ENCODE measurements around the gene ADCY6. TPM values are rescaled to one million over a fixed set of nuclear protein-coding genes. Genes with fewer than 3 reads are reported as not detected.

The ADCY6 gene
- total and polyA plus RNA-seq, 8 donors, result 12.9 to 53.4 (median 21.6) TPM

GRCh38 chr12:48750215-48750614 is 38.7 kb downstream of the ADCY6 start:
- no peak for FAIRE-seq
- intact Hi-C loops (cut with DNase I), result loop anchor here in 1 of 3 donors (5.0 kb wide), 1 partner anchor 47 kb away; no protein-coding TSS in a partner anchor

GRCh38 chr12:48744251-48745008 is 44.5 kb downstream of the ADCY6 start:
- no peaks in the 10 kb centered on the region for H3K36me3 ChIP-seq
- ATAC-seq (no peak), FAIRE-seq (no peak), DNase-seq (no peak)
- no peaks in the 10 kb centered on the region for H3K4me1 ChIP-seq
- H3K27ac ChIP-seq, result no peak overlapping the region
- intact Hi-C loops (cut with DNase I), result no loop called here
- no peak for TF ChIP-seq CTCF (IDR thresholded peaks at IDR 0.05)
- WGBS, 2 donors, result 77 to 79% methylated on average over 9 of the region's 9 CpGs
- no peak overlapping the region for H3K4me3 ChIP-seq
- no peaks in the 10 kb centered on the region for H3K9me3 ChIP-seq
- no peaks in the 10 kb centered on the region for H3K27me3 ChIP-seq

More at GRCh38 chr12:48750215-48750614, 38.7 kb downstream of the ADCY6 start:
- ATAC-seq, result no peak
- no peaks in the 10 kb centered on the region for H3K27me3 ChIP-seq
- H3K27ac ChIP-seq, result no peak overlapping the region
- WGBS, 2 donors, result 92 to 100% methylated on average over 1 of the region's 1 CpG
- TF ChIP-seq CTCF (IDR thresholded peaks at IDR 0.05), result no peak
- no peak overlapping the region for H3K4me3 ChIP-seq
- DNase-seq, result no peak
- no peaks in the 10 kb centered on the region for H3K4me1 ChIP-seq
- no peaks in the 10 kb centered on the region for H3K9me3 ChIP-seq
- H3K36me3 ChIP-seq, result no peaks in the 10 kb centered on the region

- Histone ChIP-seq H3K4me3 (no peak overlapping the region), H3K36me3 (no peaks in the 10 kb centered on the region), H3K4me1 (no peaks in the 10 kb centered on the region), H3K27ac (no peak overlapping the region), H3K9me3 (no peaks in the 10 kb centered on the region), H3K27me3 (no peaks in the 10 kb centered on the region)
- whole genome bisulfite sequencing, 2 donors, result 26 to 35% methylated on average over 5 of the region's 5 CpGs
- no peak for TF ChIP-seq CTCF (IDR thresholded peaks at IDR 0.05)
- ATAC-seq, result no peak
- intact Hi-C loops (cut with DNase I), result no loop called here
- FAIRE-seq, result no peak
- DNase-seq, result no peak
Observed at GRCh38 chr12:48739618-48740269, 49.1 kb downstream of the ADCY6 start.

- H3K4me3 ChIP-seq, result no peak overlapping the region
- intact Hi-C loops (cut with DNase I), result no loop called here
- WGBS, 2 donors, result 25 to 27% methylated on average over 1 of the region's 1 CpG
Observed at GRCh38 chr12:48736456-48736855, 52.4 kb downstream of the ADCY6 start.

More at GRCh38 chr12:48736456-48736855, 52.4 kb downstream of the ADCY6 start:
- ATAC-seq (no peak), FAIRE-seq (no peak), DNase-seq (no peak)
- no peaks in the 10 kb centered on the region for H3K9me3 ChIP-seq
- H3K36me3 ChIP-seq, result no peaks in the 10 kb centered on the region
- H3K27ac ChIP-seq, result no peak overlapping the region
- H3K4me1 ChIP-seq, result no peaks in the 10 kb centered on the region
- no peaks in the 10 kb centered on the region for H3K27me3 ChIP-seq
- TF ChIP-seq CTCF (IDR thresholded peaks at IDR 0.05), result no peak

All from pancreas (tissue), 10 donors.